Measurements from ENCODE around the gene VN1R5. TPM values are rescaled to one million over a fixed set of nuclear protein-coding genes. Genes with fewer than 3 reads are reported as not detected.

Gene VN1R5
- total RNA-seq, 1 experiment from 2014 or later = not detected

GRCh38 chr1:247304031-247304430 lies 48.2 kb downstream of the VN1R5 start:
- Histone ChIP-seq H2BK20ac (ENCODE audit: low read depth, low read length, poor library complexity, severe bottlenecking) (no peak overlapping the region), H3K27ac (ENCODE audit: insufficient read length, low read depth, low read length) (no peak overlapping the region), H2AK5ac (ENCODE audit: insufficient read length, low read length) (no peak overlapping the region), H2BK120ac (ENCODE audit: low read depth, low read length, poor library complexity, severe bottlenecking) (no peak overlapping the region), H3K9ac (ENCODE audit: extremely low read depth, insufficient read length, low read length) (no peak overlapping the region), H4K20me1 (ENCODE audit: control insufficient read depth, insufficient read depth, insufficient read length) (no peaks in the 10 kb centered on the region), H3K4ac (ENCODE audit: low read depth, low read length) (no peak overlapping the region), H2AFZ (ENCODE audit: low read length) (no peak overlapping the region), H3K9me3 (ENCODE audit: control insufficient read depth, low read depth, low read length) (no peaks in the 10 kb centered on the region), H3K56ac (ENCODE audit: insufficient read length, low read depth, low read length) (no peak overlapping the region), H2BK15ac (ENCODE audit: low read depth, low read length) (no peak overlapping the region), H3K14ac (ENCODE audit: insufficient read depth, low read length) (no peak overlapping the region), H4K8ac (replicated peaks; ENCODE audit: insufficient read length, low read depth, low read length) (no peak overlapping the region), H3K23ac (ENCODE audit: insufficient read length, low read depth, low read length) (no peak overlapping the region), H2BK12ac (ENCODE audit: insufficient read length, low read depth, low read length) (no peak overlapping the region), H2BK5ac (ENCODE audit: insufficient read length, low read length) (no peak overlapping the region), H3K79me1 (ENCODE audit: insufficient read depth, low read depth, low read length, poor library complexity, severe bottlenecking) (no peaks in the 10 kb centered on the region), H3K4me1 (ENCODE audit: insufficient read depth, low read length) (peaks cover 4% of the 10 kb centered on the region; the same call in 1 of the 2 replicates), H3K79me2 (ENCODE audit: insufficient read depth, low read length) (no peaks in the 10 kb centered on the region), H4K91ac (ENCODE audit: insufficient read length, low read depth, low read length) (no peak overlapping the region), H3K23me2 (ENCODE audit: insufficient read length, low read depth, low read length, poor library complexity, severe bottlenecking) (no peaks in the 10 kb centered on the region), H3K4me2 (ENCODE audit: insufficient read depth, insufficient read length, low read length) (no peak overlapping the region), H3K27me3 (ENCODE audit: insufficient read depth, low read length) (no peaks in the 10 kb centered on the region), H4K5ac (ENCODE audit: insufficient read length, low read depth, low read length) (no peak overlapping the region), H3K18ac (ENCODE audit: insufficient read length, low read depth, low read length) (no peak overlapping the region), H3T11ph (ENCODE audit: low read length) (no peak overlapping the region)
- Mint-ChIP-seq H3K4me1 (peaks cover 9 to 10% of the 10 kb centered on the region in 2 experiments), H3K27me3 (ENCODE audit: low read depth) (no peaks in the 10 kb centered on the region; the same call in 1 of the 2 replicates), H3K27ac (peak overlapping the region in 1 of 3 experiments; percentile 52; a peak in 1 of 7 replicates), H3K36me3 (ENCODE audit: insufficient read depth in 1 of 3, low read depth in 3 of 3) (peaks cover 83 to 98% (median 93%) of the 10 kb centered on the region in 3 experiments), H3K4me3 (no peak overlapping the region), H3K9me3 (no peaks in the 10 kb centered on the region)
- DNase-seq = no peak
- TF ChIP-seq CTCF (conservative IDR thresholded peaks at IDR 0.05) = no peak
- no CpG with 5 or more reads among the region's 2 CpGs for WGBS (ENCODE audit: extremely low coverage, insufficient read length, low lambda C conversion rate)

Other genes starting within 250 kb of the VN1R5 start
- 22.3 and 22.4 TPM in 2 replicates for gene ZNF695, start 248.0 kb upstream of the VN1R5 start, total RNA-seq (2021)
- 12.8 and 13.9 TPM in 2 replicates for gene ZNF670, start 177.3 kb upstream of the VN1R5 start, total RNA-seq (2021)
- gene ZNF669, start 151.7 kb upstream of the VN1R5 start, total RNA-seq (2021) = 19.2 and 19.5 TPM in 2 replicates
- gene ZNF124, start 84.1 kb upstream of the VN1R5 start, total RNA-seq (2021) = 50.6 and 50.9 TPM in 2 replicates
- gene ZNF496, start 75.8 kb downstream of the VN1R5 start, total RNA-seq (2021) = 66.5 and 72.9 TPM in 2 replicates
- gene NLRP3, start 160.1 kb downstream of the VN1R5 start, total RNA-seq (2021) = not detected in 2 replicates
- not detected in 2 replicates for gene OR2B11, start 202.0 kb downstream of the VN1R5 start, total RNA-seq (2021)